GM20431 (cell line): ENCODE results near the gene KCTD18.

Source experiments
- in situ Hi-C: fragments of 300-500 bp; cut with MseI, MboI; formaldehyde crosslinking; loops from one replicate; pipeline ENCODE4 v1.15.0; 2020; ENCODE audit warnings: low sequenced_read_pairs; ENCODE audit not compliant: unreplicated experiment

Gene KCTD18

GRCh38 chr2:200509612-200510433 is at the start of gene KCTD18:
KCTD18 (minus strand) TSS chr2:200510068; CDS start chr2:200507016, 3,052 bp downstream.
- in situ Hi-C loops, result no loop called here

GRCh38 chr2:200540793-200541192 is 30.9 kb upstream of the KCTD18 start:
- in situ Hi-C loops, result no loop called here

- in situ Hi-C loops, result no loop called here
These were observed 28.3 kb upstream of the KCTD18 start for GRCh38 chr2:200538139-200538538.

- in situ Hi-C loops, result no loop called here
These were observed 24.7 kb upstream of the KCTD18 start for GRCh38 chr2:200534572-200534971.

- in situ Hi-C loops, result no loop called here
These were observed 23.9 kb upstream of the KCTD18 start for GRCh38 chr2:200533754-200534153.

GRCh38 chr2:200528228-200528627 is 18.4 kb upstream of the KCTD18 start:
- in situ Hi-C loops, result no loop called here

DNA sequence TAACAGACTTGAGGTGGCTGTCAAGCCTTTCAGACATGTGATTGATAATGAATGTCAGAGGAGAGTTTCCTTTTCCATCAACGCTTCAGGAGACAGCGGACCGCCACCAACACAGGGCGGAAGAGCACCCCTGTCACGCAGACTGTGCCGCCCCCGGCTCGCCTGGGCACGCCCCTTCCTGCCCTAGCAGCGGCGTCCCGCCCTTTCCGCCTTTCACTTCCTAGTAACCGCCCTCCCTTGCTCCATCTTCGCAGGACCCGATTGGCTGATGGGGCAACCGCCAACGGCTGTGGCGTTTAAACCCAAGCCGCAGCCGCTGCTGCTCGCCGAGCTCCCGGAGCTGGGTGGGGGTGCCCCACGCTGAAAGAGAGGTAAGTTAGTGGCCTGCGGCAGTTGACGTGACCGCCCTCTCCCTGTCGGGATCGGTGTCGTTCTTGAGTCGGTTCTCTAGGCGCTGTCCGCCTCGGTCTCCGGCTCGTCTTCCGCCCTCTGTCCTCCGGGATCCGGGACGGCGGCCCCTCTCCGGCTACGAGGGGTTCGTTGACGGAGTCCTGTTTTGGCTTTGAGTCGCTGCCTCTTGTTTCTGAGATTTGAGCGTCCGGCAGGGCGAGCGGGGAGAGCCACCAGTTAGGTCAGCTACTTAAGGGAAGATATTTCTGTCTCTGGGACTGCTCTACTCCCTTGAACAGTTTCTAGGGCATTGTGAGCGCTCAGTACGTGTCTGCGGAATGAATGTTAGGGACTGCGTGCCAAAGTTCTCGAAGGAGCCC is 16.2 kb upstream of the KCTD18 start, which contains the start of gene SGO2:
TSS of gene SGO2 (plus strand) at position 326 of the 770 bp plus-strand sequence. CDS start 6,769 bp downstream, outside the sequence.
- in situ Hi-C loops, result no loop called here

DNA sequence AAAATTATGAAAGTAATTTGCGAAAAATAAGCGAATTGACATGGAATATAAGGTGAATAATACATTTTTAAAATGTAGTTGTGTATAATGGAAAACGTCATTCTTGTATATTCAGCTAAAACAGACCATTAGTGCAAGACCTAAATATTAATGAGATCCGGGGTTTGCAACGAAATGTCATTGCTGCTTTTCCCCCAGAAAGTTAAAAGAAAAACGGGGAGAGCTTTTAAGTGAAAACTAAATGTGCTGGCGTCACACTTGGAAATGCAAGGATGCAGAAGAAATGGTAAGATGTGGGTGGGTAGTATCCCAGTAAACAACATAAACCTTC is 15.6 kb upstream of the KCTD18 start:
- in situ Hi-C loops, result no loop called here

GRCh38 chr2:200525066-200525465 is 15.2 kb upstream of the KCTD18 start:
- in situ Hi-C loops, result no loop called here

DNA sequence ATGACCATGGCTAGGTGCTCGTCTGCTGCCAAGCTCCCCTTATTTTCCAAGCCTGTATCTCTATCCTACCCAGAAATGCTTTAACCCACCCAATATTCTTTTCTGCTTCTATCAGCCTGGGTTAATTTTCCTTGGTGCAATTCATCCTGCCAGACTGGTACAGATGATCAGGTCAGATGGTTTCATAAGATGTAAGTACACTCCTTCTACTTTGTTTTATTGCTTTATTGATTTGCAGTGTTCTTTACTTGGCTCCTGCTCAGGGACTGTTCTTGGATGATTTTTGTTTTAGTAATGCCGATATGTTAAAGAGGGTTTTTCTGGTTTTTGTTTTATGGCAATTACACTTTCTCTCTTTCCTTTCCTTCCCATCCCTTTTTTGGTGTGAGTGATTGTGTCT is 13.7 kb upstream of the KCTD18 start:
- in situ Hi-C loops, result no loop called here

GRCh38 chr2:200523158-200523557 is 13.3 kb upstream of the KCTD18 start:
- in situ Hi-C loops, result no loop called here

DNA sequence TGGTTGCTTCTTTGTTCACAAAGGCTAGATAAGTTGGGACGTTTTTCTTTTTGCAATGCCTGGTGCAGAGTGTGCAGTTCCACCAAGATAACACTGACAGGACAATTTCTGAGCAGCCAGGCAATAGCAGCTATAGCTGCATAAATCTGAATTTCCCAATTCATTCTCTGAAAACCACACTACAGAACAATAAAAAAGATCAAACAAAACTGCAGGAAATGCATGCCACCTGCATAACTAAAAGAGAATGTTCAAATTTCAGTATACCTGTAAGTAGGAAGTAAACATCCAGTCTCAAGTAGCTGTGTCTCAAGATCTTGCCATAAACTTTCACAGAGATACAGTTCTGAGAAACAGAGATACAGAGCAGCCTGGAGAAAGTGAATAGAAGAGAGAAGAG is 5.3 kb upstream of the KCTD18 start:
- in situ Hi-C loops, result no loop called here

- in situ Hi-C loops, result no loop called here
These were observed 645 bp downstream of the KCTD18 start for GRCh38 chr2:200509235-200509611.

- in situ Hi-C loops, result no loop called here
These were observed 2.7 kb downstream of the KCTD18 start for GRCh38 chr2:200507179-200507578.

DNA sequence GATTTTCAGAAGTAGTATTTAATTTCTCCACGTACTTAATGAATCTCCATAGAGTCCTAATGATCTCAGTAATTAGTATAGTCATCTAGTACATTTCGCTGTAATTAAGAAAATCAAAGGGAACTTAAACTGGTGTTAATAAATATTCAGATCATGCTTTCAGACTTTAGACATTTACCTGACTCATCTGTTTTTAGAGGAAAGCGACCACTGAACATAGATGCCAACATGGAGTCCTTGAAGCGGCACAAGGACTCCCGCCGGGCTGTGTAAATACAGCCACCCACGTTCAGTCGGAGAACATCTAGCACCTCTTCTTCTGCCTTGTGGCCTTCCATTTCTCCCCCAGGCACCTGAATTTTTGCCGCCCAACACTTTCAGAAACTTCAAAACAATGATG is 3.2 kb downstream of the KCTD18 start:
- in situ Hi-C loops, result no loop called here

- in situ Hi-C loops, result no loop called here
These were observed 7.7 kb downstream of the KCTD18 start for GRCh38 chr2:200502196-200502595.

DNA sequence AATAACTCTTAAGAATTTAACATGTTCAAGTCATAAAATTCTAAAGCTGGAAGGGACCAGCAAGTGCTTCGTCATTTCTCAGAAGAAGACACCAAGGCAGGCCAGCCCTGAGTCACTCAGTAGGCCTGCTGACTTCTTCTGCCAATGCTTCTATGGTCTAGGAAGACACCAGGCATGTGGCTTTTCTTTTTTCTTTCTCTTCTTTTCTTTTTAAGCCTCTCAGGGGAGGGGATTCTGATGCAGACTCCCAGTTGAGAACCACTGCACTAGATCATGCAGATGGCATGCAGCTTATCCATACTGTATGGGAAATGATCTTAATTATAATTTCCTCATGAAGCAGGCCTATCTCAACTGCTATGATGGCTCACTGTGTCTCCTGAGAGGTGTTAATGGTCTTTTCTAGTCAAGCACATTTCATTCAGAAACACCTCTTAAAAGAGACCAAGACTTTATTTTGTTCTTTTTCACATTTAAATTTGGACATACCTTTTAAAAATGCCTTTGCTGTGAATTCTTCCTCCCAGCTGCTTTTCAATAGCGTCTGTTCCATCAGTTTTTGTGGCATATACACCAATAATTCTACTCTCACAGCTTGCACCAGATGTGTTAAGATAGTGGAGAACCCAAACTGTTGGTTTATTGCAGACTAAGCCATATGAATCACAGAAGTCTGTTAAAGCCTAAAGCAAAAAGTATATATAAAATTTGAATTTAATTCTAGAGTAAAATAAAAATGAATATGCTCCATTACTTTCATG is 11.3 kb downstream of the KCTD18 start:
- in situ Hi-C loops, result loop anchor here (25.0 kb wide), 1 partner anchor 511 kb away; no protein-coding TSS in a partner anchor

DNA sequence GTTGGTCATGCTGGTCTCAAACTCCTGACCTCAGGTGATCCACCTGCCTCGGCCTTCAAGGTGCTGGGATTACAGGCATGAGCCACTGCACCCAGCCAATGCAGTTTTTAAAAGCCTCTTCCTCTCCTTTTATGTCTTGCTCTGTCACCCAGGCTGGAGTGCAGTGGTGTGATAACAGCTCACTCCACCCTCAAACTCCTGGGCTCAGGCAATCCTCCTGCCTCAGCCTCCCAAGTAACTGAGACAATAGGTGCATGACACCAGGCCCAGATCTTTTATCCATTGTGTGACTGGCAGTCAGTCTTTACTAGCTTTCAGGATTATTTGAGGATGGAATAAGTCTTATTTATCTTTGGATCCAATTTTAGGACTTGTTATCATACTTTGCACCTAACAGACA is 13.2 kb downstream of the KCTD18 start:
- in situ Hi-C loops, result loop anchor here (25.0 kb wide), 1 partner anchor 509 kb away; no protein-coding TSS in a partner anchor

- in situ Hi-C loops, result loop anchor here (25.0 kb wide), 1 partner anchor 507 kb away; no protein-coding TSS in a partner anchor
These were observed 15.8 kb downstream of the KCTD18 start for GRCh38 chr2:200494048-200494447.

DNA sequence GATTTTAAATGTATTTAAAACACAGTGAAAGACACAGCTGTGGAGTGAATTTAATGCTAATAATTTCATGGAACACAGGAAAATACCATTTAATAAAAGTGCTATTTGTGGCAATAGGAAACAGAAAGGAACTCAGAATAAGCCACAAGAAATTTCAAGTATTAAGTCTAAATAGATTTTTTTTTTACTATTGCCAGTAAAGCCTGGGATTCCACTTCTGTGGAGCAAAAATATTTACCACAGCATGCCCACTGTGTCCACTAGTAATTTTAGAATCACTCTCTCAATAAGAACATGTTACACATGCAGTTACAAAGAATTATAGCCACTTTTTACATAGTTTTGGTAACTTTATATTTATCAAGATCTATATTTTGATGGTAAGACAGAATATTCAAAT is 17.2 kb downstream of the KCTD18 start:
- in situ Hi-C loops, result loop anchor here (25.0 kb wide), 1 partner anchor 505 kb away; no protein-coding TSS in a partner anchor
